HG03097 (cell line): Measurements from ENCODE around the gene ESR2.
"Not testable (repeated sequence)": the region's sequence is repeated elsewhere in the genome, so short reads cannot be mapped to it uniquely, and the experiment has no call there.

ENCODE experiments used
- ATAC-seq: cut with Tn5 transposase; IDR thresholded peaks from one replicate; pipeline ENCODE4 v1.9.1; 2021; ENCODE audit not compliant: unreplicated experiment, low FRiP score

The ESR2 gene

GRCh38 chr14:64170181-64170580, 124.0 kb downstream of the ESR2 start:
- ATAC-seq, result no peak

DNA sequence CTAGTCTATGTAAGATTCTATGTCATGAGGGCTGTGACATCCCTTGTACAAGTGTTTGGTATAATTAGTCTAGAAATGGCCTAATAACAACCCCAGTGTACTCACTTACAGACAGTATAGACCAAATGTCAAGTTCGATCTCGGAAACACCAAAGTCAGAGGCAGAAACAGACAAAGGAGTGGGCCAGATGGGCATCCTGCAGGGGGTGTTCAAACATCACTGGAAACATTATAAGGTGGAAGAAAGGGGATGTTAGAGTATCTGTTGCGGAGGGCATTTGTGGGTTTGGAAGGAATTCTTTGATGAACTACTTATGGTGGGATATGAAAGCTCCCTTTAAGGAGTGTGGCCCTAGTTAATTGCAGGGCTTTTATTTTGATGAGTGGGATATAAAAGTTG, 134.6 kb downstream of the ESR2 start:
- no peak for ATAC-seq

- ATAC-seq, result no peak
Observed at GRCh38 chr14:64158608-64159007, 135.6 kb downstream of the ESR2 start.

GRCh38 chr14:64149921-64150320, 144.2 kb downstream of the ESR2 start:
- ATAC-seq, result no peak

- no peak for ATAC-seq
Observed at GRCh38 chr14:64147126-64147790, 146.9 kb downstream of the ESR2 start.

DNA sequence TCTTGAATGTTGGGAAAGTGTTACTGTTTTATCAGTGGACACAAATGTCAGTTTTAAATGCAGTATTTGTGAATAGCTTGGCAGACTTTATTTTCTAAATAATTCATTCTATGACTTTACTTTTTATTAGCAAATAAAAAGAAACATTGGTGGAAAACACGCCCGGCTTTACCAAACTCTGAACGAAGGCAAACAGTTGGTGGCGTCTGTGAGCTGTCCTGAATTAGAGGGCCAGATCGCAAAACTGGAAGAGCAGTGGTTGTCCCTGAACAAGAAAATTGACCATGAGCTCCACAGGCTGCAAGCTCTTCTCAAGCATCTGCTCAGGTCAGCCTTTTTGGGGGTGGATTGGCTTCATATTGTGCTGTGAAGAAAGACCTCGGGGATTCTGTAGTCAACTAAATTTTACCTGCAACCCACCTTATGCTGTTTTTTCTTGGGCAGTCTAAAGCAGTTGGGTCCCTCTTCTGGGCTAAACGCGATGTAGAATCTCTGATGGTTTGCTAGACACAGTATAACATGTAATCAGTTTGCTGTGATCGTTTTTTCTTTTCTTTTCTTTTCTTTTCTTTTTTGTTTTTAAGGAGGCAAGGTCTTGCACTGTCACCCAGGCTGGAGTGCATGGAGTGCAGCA, 156.4 kb downstream of the ESR2 start:
- ATAC-seq, result no peak

DNA sequence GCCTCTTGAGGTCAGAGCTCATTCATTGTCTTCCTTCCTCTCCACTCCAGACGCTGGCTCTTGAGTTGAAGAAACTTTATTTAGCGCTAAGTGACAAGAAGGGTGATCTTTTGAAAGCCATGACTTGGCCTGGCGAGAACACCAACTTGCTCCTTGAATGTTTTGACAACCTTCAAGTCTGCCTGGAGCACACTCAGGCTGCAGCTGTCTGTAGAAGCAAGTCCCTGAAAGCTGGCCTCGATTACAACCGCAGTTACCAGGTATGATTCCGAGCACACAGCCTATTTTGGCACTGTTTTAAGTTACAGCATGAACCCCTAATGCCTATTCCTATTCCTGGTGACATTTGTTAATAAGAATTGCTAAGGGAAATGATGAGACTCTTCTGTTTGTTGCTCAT, 167.6 kb downstream of the ESR2 start:
- no peak for ATAC-seq

- ATAC-seq, result no peak
Observed at GRCh38 chr14:64125270-64125669, 168.9 kb downstream of the ESR2 start.

- no peak for ATAC-seq
Observed at GRCh38 chr14:64123241-64123822, 170.8 kb downstream of the ESR2 start.

DNA sequence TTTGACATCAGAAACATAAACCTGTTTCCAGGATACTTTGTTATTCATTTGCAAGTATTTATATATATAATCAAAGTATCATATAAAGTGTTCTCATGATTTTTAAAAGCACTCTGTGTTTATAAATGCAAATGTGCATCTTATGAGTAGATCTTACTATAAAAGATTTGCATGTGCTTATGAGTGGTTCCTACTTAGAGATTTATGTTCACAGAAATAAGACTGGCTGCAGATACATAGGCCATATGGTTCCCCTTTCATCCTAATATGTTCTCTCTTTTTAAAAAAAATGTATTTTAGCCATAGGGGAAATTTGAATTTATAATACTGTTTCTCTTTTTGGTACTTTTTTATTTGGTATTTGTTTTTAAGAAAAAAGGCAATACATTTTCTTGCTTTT, 174.2 kb downstream of the ESR2 start:
- no peak for ATAC-seq

DNA sequence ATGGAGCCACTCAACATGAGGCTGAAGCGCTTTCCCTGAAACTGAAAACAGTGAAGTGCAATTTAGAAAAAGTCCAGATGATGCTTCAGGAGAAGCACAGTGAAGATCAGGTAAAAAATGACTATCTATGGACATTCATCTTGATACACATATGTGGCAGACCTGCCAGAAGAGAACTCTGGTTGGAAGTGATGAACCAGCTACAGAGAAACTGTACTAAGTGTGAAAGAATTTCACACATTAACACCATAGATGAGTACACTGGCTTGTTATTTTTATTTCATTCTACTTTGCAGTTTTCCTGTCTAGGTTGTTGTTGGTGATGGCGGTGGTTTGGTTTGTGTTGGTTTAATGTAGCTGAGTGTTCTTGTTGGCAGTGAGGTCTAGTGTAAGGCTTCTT, 174.7 kb downstream of the ESR2 start:
- no peak for ATAC-seq

- no peak for ATAC-seq
Observed at GRCh38 chr14:64118892-64119291, 175.3 kb downstream of the ESR2 start.

- ATAC-seq, result not testable (repeated sequence)
Observed at GRCh38 chr14:64118403-64118742, 175.8 kb downstream of the ESR2 start.

DNA sequence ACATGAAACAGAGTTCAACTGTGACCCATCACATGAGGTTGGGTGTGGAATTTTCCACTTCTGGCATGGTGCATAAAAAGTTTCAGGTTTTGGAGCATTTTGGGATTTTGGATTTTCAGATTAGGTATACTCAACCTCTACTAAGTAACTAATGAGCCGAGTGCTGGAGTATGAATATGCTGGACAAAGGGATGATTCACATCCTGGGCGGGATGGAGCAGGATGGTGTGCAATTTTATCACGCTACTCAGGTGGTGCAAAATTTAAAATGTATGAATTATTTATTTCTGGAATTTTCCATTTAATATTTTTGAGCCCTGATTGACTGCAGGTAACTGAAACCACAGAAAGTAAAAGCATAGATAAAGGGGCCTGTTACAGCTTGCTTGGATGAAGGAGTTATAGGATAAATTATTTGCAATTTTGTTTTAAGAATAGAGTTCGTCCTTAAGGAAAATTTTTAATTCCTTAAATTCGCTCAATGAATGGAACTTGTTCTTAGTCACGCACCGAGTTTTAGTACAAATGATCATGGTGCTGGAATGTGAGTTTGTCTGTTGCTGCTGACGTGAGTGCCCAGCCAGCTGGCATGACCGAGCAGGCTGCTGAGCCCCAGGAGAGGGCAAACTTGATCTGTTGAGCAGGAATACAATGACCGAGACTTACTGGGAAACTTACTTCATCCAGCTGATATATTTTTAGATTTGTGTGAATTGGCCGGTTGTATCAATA, 176.3 kb downstream of the ESR2 start:
- ATAC-seq, result no peak

DNA sequence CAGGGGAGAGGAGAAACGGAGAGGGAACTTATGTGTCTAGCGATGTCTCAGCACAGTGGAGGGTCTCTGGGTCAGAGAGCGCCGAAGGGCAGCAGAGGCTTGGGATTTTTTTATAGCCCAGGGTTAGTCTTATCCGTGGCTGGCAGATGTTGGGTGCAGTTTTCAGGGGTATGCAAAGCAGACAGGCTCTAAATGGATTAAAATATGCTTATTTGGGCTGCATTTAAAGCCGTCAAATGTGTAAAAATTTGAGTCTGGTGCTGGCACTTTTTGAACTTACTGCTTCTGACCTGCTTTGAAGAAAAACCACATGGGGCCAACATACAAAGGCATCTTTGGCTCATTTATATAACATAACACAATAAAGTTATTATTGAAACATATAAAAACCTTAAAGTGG, 178.8 kb downstream of the ESR2 start:
- ATAC-seq, result no peak

GRCh38 chr14:64114796-64115195, 179.4 kb downstream of the ESR2 start:
- no peak for ATAC-seq

- no peak for ATAC-seq
Observed at GRCh38 chr14:64114166-64114565, 180.0 kb downstream of the ESR2 start.

DNA sequence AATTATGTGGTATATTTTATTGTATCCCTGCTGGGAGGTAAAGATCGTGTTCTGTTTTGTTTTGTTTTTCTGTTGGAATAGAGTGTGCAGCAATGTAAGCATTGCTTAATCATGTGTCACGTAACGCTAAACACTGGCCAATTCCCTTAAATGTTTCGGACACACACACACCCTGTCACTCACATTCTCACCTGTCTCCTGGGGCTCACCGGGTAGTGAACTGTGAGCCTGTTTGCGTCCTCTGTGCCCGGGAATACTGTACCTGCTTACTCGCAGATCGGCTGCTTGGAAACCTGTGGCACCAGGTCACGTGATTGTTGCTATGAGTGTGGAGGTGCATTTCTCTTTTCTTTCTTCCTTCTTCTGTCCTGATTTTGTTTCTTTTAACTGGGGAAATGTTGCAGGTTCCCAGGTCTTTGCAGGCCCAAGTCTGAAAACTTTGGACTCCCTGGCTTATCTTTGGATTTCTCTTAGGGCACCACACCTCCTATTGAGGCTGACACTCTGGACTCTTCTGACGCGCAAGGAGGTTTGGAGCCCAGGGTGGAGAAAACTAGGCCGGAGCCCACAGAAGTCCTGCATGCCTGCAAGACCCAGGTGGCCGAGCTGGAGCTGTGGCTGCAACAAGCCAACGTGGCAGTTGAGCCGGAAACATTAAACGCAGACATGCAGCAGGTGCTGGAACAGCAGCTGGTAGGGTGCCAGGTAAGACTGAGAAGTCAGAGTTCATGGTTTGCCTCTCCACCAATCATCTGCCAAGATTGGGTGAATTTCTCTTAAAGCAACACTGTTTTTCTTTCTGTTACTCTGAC, 181.1 kb downstream of the ESR2 start:
- no peak for ATAC-seq

GRCh38 chr14:64110802-64111201, 183.4 kb downstream of the ESR2 start:
- ATAC-seq, result no peak

- no peak for ATAC-seq
Observed at GRCh38 chr14:64109819-64110554, 184.2 kb downstream of the ESR2 start.
